ENCODE measurements around the gene HYAL3. TPM values are rescaled to one million over a fixed set of nuclear protein-coding genes. Genes with fewer than 3 reads are reported as not detected.
"Not testable (repeated sequence)": the region's sequence is repeated elsewhere in the genome, so short reads cannot be mapped to it uniquely, and the experiment has no call there.

Gene HYAL3
- total RNA-seq, 1 donor from 2014 or later = 3.7 TPM

GRCh38 chr3:50318163-50318562 is 19.0 kb upstream of the HYAL3 start:
- H3K9me3 ChIP-seq (ENCODE audit: control insufficient read depth in 3 of 3, low read length in 3 of 3) = no peaks in the 10 kb centered on the region
- peaks cover 28 to 34% (median 31%) of the 10 kb centered on the region in 3 donors for H3K36me3 ChIP-seq (ENCODE audit: control insufficient read depth in 3 of 3, insufficient read depth in 3 of 3, low read length in 3 of 3)
- peaks cover 55 to 72% (median 65%) of the 10 kb centered on the region in 3 donors for H3K4me1 ChIP-seq (ENCODE audit: control insufficient read depth in 3 of 3, insufficient read depth in 3 of 3, low read length in 3 of 3)
- H3K4me3 ChIP-seq (ENCODE audit: low read length in 3 of 3) = peak overlapping the region in 2 of 3 donors; percentile 17 to 45
- no peak overlapping the region for H3K27ac ChIP-seq (ENCODE audit: low read depth, low read length)
- H3K27me3 ChIP-seq (ENCODE audit: control insufficient read depth in 3 of 3, insufficient read depth in 3 of 3, low read length in 3 of 3) = no peaks in the 10 kb centered on the region
- peak overlapping the region in 2 of 3 donors; percentile 51 to 60 for H3K9ac ChIP-seq (ENCODE audit: low read depth in 1 of 3, low read length in 3 of 3)

DNA sequence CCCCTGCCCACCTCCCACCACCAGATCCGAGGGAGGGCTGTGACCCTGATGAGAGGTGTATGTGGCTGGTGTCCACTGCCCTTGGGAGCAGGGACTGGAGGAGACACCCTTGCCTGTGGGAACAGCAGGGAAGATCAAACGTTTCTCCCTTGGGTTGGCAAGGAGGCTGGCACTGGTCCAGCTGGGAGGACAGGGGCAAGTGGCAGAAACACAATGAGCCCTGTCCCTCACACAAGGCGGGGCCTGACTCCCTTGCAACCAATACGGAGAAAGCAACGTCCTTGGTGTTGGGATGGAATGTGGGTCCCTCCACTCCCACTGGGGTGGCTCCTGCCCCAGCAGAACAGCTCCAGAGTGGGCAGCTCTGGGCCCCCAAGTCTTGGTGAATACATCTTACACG is 18.1 kb upstream of the HYAL3 start:
- Histone ChIP-seq H3K27ac (ENCODE audit: low read depth, low read length) (no peak overlapping the region), H3K36me3 (ENCODE audit: control insufficient read depth in 3 of 3, insufficient read depth in 3 of 3, low read length in 3 of 3) (peaks cover 28 to 34% (median 31%) of the 10 kb centered on the region in 3 donors), H3K4me3 (ENCODE audit: low read length in 3 of 3) (no peak overlapping the region), H3K4me1 (ENCODE audit: control insufficient read depth in 3 of 3, insufficient read depth in 3 of 3, low read length in 3 of 3) (peaks cover 53 to 64% (median 58%) of the 10 kb centered on the region in 3 donors), H3K9ac (ENCODE audit: low read depth in 1 of 3, low read length in 3 of 3) (peak overlapping the region in 1 of 3 donors; percentile 51), H3K27me3 (ENCODE audit: control insufficient read depth in 3 of 3, insufficient read depth in 3 of 3, low read length in 3 of 3) (no peaks in the 10 kb centered on the region), H3K9me3 (ENCODE audit: control insufficient read depth in 3 of 3, low read length in 3 of 3) (no peaks in the 10 kb centered on the region)

DNA sequence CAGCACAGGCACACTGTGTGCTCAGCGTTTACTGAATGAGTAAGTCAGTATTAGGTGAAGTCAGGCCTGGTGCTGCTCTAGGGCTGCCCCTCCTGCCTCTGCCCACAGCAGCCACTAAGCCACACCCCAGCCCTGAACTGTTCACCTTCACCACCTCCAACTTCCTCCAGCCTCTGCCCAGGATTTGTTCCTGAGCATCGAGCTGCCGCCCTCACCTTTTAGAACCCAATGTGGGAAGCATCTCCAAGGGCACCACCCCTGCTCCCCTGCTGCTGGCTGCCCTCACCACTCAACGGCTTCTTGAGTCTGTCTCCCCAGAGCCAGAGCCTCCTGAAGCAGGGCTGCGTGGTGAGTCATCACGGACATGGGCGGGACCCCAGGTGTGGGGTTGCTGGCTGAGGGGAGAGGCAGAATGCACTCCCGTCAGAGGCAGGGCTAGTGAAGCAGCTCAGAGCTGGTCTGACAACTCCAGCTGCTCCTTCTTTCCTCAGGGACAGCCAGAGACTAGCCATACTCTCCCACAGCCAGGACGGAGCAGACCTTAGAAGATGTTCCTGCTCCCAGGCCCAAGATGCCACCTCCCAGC is 17.5 kb upstream of the HYAL3 start:
- Histone ChIP-seq H3K9ac (ENCODE audit: low read depth in 1 of 3, low read length in 3 of 3) (peak overlapping the region in 1 of 3 donors; percentile 51), H3K36me3 (ENCODE audit: control insufficient read depth in 3 of 3, insufficient read depth in 3 of 3, low read length in 3 of 3) (peaks cover 28 to 34% (median 31%) of the 10 kb centered on the region in 3 donors), H3K4me3 (ENCODE audit: low read length in 3 of 3) (no peak overlapping the region), H3K4me1 (ENCODE audit: control insufficient read depth in 3 of 3, insufficient read depth in 3 of 3, low read length in 3 of 3) (peaks cover 47 to 59% (median 53%) of the 10 kb centered on the region in 3 donors), H3K9me3 (ENCODE audit: control insufficient read depth in 3 of 3, low read length in 3 of 3) (no peaks in the 10 kb centered on the region), H3K27me3 (ENCODE audit: control insufficient read depth in 3 of 3, insufficient read depth in 3 of 3, low read length in 3 of 3) (no peaks in the 10 kb centered on the region), H3K27ac (ENCODE audit: low read depth, low read length) (no peak overlapping the region)

DNA sequence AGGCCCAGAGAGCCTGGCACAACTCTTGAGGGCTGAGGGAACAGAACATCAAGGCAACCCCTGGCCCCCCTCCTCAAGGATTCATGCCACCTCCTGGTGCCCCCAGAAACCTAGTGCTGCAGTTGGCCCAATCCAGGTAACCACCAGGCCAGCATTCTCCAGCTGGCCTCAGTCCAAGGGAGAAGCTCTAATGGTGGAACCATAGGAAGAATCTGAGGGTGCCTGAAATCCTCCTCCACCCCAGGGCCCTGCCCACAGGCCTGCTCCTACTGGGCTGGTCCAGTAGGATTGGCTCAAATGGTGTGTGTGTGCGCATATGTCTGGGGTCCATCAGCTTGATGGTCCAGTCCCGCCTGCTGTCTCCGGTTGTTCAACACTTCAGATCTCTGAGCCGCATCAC is 15.6 kb upstream of the HYAL3 start:
- H3K4me3 ChIP-seq (ENCODE audit: low read length in 3 of 3) = no peak overlapping the region
- no peaks in the 10 kb centered on the region for H3K27me3 ChIP-seq (ENCODE audit: control insufficient read depth in 3 of 3, insufficient read depth in 3 of 3, low read length in 3 of 3)
- H3K27ac ChIP-seq (ENCODE audit: low read depth, low read length) = no peak overlapping the region
- no peaks in the 10 kb centered on the region for H3K9me3 ChIP-seq (ENCODE audit: control insufficient read depth in 3 of 3, low read length in 3 of 3)
- peaks cover 36 to 47% (median 42%) of the 10 kb centered on the region in 3 donors for H3K4me1 ChIP-seq (ENCODE audit: control insufficient read depth in 3 of 3, insufficient read depth in 3 of 3, low read length in 3 of 3)
- no peak overlapping the region for H3K9ac ChIP-seq (ENCODE audit: low read depth in 1 of 3, low read length in 3 of 3)
- peaks cover 27 to 31% (median 30%) of the 10 kb centered on the region in 3 donors for H3K36me3 ChIP-seq (ENCODE audit: control insufficient read depth in 3 of 3, insufficient read depth in 3 of 3, low read length in 3 of 3)

DNA sequence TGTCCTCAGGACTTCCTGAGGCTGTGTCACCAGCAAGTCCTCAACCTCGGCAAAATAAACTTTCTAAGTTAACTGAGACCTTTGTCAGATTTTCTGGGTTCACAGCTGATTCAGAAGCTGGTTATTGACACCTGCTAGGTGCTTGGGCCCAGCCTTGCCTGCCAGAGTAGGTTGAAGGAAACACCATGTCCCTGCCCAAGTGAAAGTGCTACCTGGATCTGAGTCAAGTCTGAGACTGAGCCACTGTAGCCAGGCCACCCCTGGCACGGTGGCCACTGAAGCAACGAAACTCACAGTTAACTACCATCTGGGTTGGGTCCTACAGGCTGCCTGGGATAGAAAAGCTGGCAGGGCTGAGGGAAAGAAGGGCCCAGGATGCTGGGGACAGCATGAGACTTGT is 15.1 kb upstream of the HYAL3 start:
- Histone ChIP-seq H3K36me3 (ENCODE audit: control insufficient read depth in 3 of 3, insufficient read depth in 3 of 3, low read length in 3 of 3) (peaks cover 22 to 26% (median 25%) of the 10 kb centered on the region in 3 donors), H3K27me3 (ENCODE audit: control insufficient read depth in 3 of 3, insufficient read depth in 3 of 3, low read length in 3 of 3) (no peaks in the 10 kb centered on the region), H3K4me3 (ENCODE audit: low read length in 3 of 3) (no peak overlapping the region), H3K4me1 (ENCODE audit: control insufficient read depth in 3 of 3, insufficient read depth in 3 of 3, low read length in 3 of 3) (peaks cover 31 to 42% (median 38%) of the 10 kb centered on the region in 3 donors), H3K9ac (ENCODE audit: low read depth in 1 of 3, low read length in 3 of 3) (peak overlapping the region in 1 of 3 donors; percentile 60), H3K9me3 (ENCODE audit: control insufficient read depth in 3 of 3, low read length in 3 of 3) (no peaks in the 10 kb centered on the region), H3K27ac (ENCODE audit: low read depth, low read length) (no peak overlapping the region)

DNA sequence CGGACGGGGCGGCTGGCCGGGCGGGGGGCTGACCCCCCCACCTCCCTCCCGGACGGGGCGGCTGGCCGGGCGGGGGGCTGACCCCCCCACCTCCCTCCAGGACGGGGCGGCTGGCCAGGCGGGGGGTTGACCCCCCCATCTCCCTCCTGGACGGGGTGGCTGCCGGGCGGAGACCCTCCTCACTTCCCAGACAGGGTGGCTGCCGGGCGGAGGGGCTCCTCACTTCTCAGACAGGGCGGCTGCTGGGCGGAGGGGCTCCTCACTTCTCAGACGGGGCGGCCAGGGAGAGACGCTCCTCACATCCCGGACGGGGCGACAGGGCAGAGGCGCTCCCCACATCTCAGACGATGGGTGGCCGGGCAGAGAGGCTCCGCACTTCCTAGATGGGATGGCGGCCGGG is 12.8 kb upstream of the HYAL3 start:
- not testable (repeated sequence) for H3K9ac ChIP-seq (ENCODE audit: low read depth in 1 of 3, low read length in 3 of 3); H3K27ac ChIP-seq (ENCODE audit: low read depth, low read length); H3K4me3 ChIP-seq (ENCODE audit: low read length in 3 of 3); H3K36me3 ChIP-seq (ENCODE audit: control insufficient read depth in 3 of 3, insufficient read depth in 3 of 3, low read length in 3 of 3); H3K27me3 ChIP-seq (ENCODE audit: control insufficient read depth in 3 of 3, insufficient read depth in 3 of 3, low read length in 3 of 3); H3K9me3 ChIP-seq (ENCODE audit: control insufficient read depth in 3 of 3, low read length in 3 of 3)
- peaks cover 9 to 19% (median 16%) of the 10 kb centered on the region in 3 donors for H3K4me1 ChIP-seq (ENCODE audit: control insufficient read depth in 3 of 3, insufficient read depth in 3 of 3, low read length in 3 of 3)

- no peak overlapping the region for H3K4me3 ChIP-seq (ENCODE audit: low read length in 3 of 3)
- H3K27me3 ChIP-seq (ENCODE audit: control insufficient read depth in 3 of 3, insufficient read depth in 3 of 3, low read length in 3 of 3) = no peaks in the 10 kb centered on the region
- H3K27ac ChIP-seq (ENCODE audit: low read depth, low read length) = no peak overlapping the region
These were observed 5.4 kb upstream of the HYAL3 start for GRCh38 chr3:50304601-50305000.

GRCh38 chr3:50303013-50303815 is 4.0 kb upstream of the HYAL3 start, which contains the start of gene HYAL1:
Gene HYAL1 (minus strand): TSS chr3:50303574. CDS start chr3:50302956, 618 bp downstream.
- Histone ChIP-seq H3K36me3 (ENCODE audit: control insufficient read depth in 3 of 3, insufficient read depth in 3 of 3, low read length in 3 of 3) (peaks cover 0 to 2% (median 0%) of the 10 kb centered on the region in 3 donors), H3K4me1 (ENCODE audit: control insufficient read depth in 3 of 3, insufficient read depth in 3 of 3, low read length in 3 of 3) (peaks cover 41 to 45% (median 42%) of the 10 kb centered on the region in 3 donors), H3K27ac (ENCODE audit: low read depth, low read length) (peak within 1 kb of the TSS; percentile 65), H3K9ac (ENCODE audit: low read depth in 1 of 3, low read length in 3 of 3) (peak within 1 kb of the TSS; percentile 56 to 81 (median 63)), H3K9me3 (ENCODE audit: control insufficient read depth in 3 of 3, low read length in 3 of 3) (no peaks in the 10 kb centered on the region), H3K27me3 (ENCODE audit: control insufficient read depth in 3 of 3, insufficient read depth in 3 of 3, low read length in 3 of 3) (no peaks in the 10 kb centered on the region), H3K4me3 (ENCODE audit: low read length in 3 of 3) (peak within 1 kb of the TSS; percentile 35 to 70 (median 59))

More at GRCh38 chr3:50304601-50305000, 5.4 kb upstream of the HYAL3 start:
- peak overlapping the region in 1 of 3 donors; percentile 16 for H3K9ac ChIP-seq (ENCODE audit: low read depth in 1 of 3, low read length in 3 of 3)
- H3K36me3 ChIP-seq (ENCODE audit: control insufficient read depth in 3 of 3, insufficient read depth in 3 of 3, low read length in 3 of 3) = peaks cover 0 to 2% (median 0%) of the 10 kb centered on the region in 3 donors
- H3K9me3 ChIP-seq (ENCODE audit: control insufficient read depth in 3 of 3, low read length in 3 of 3) = no peaks in the 10 kb centered on the region
- peaks cover 31 to 34% (median 33%) of the 10 kb centered on the region in 3 donors for H3K4me1 ChIP-seq (ENCODE audit: control insufficient read depth in 3 of 3, insufficient read depth in 3 of 3, low read length in 3 of 3)

- Histone ChIP-seq H3K27ac (ENCODE audit: low read depth, low read length) (peak overlapping the region; percentile 65), H3K9ac (ENCODE audit: low read depth in 1 of 3, low read length in 3 of 3) (peak overlapping the region; percentile 19 to 81 (median 63)), H3K27me3 (ENCODE audit: control insufficient read depth in 3 of 3, insufficient read depth in 3 of 3, low read length in 3 of 3) (no peaks in the 10 kb centered on the region), H3K4me3 (ENCODE audit: low read length in 3 of 3) (peak overlapping the region; percentile 35 to 70 (median 59)), H3K4me1 (ENCODE audit: control insufficient read depth in 3 of 3, insufficient read depth in 3 of 3, low read length in 3 of 3) (peaks cover 44 to 53% (median 44%) of the 10 kb centered on the region in 3 donors), H3K36me3 (ENCODE audit: control insufficient read depth in 3 of 3, insufficient read depth in 3 of 3, low read length in 3 of 3) (peaks cover 0 to 5% (median 0%) of the 10 kb centered on the region in 3 donors), H3K9me3 (ENCODE audit: control insufficient read depth in 3 of 3, low read length in 3 of 3) (no peaks in the 10 kb centered on the region)
These were observed 3.1 kb upstream of the HYAL3 start for GRCh38 chr3:50302095-50303012.

All from skeletal muscle tissue (tissue), 4 donors.